SK-N-SH (cell line): Measurements from ENCODE around the gene PRKCA.

Experiments used
- CTCF ChIP-seq: fragments of 200-600 bp; sonication (generic); IDR thresholded peaks from 2 replicates; pipeline ENCODE4 v1.6.1; 2017; ENCODE audit warnings: antibody characterized with exemption, mild to moderate bottlenecking, moderate library complexity
- NRF1 ChIP-seq: IDR thresholded peaks from 2 replicates; pipeline ENCODE4 v1.6.1; 2012; ENCODE audit warnings: low read depth, mild to moderate bottlenecking, low read length
- POLR2AphosphoS5 ChIP-seq: IDR thresholded peaks from 2 replicates; pipeline ENCODE4 v1.6.1; 2012; ENCODE audit warnings: low read depth, low read length
- RFX5 ChIP-seq: IDR thresholded peaks from 2 replicates; pipeline ENCODE4 v1.6.1; 2012; ENCODE audit warnings: mild to moderate bottlenecking, improper control_type of control experiment, low read length
- SIN3A ChIP-seq: IDR thresholded peaks from 2 replicates; pipeline ENCODE4 v1.6.1; 2012; ENCODE audit warnings: low read depth, mild to moderate bottlenecking, low read length, moderate library complexity, borderline replicate concordance
- YY1 ChIP-seq: IDR thresholded peaks from 2 replicates; pipeline ENCODE4 v1.4.0; 2012; ENCODE audit warnings: low read depth, mild to moderate bottlenecking

GRCh38 chr17:66344473-66344872 is 42.1 kb downstream of the PRKCA start:
- TF ChIP-seq YY1 = no peak
- no peak for TF ChIP-seq POLR2AphosphoS5
- no peak for TF ChIP-seq NRF1
- TF ChIP-seq CTCF = no peak
- no peak for TF ChIP-seq SIN3A
- no peak for TF ChIP-seq RFX5
